Stimulated activated CD4-positive, alpha-beta T cell treated with anti-CD3 and anti-CD28 coated beads, Interleukin-12 subunit alpha, Interleukin-12 subunit beta, amount 100 ng/mL, for 24 hours (primary cell): Measurements from ENCODE around the gene CERKL.
"Not testable (repeated sequence)": the region's sequence is repeated elsewhere in the genome, so short reads cannot be mapped to it uniquely, and the experiment has no call there.

ENCODE experiments used
- DNase-seq, 2 experiments: peaks; one replicate each; pipeline ENCODE4 v3.0.0-alpha.2; 2020; ENCODE audit warnings: low read depth in 2 of 2

The CERKL gene

GRCh38 chr2:181656450-181657291 lies at the start of gene CERKL:
TSS of gene CERKL (minus strand) at chr2:181657105. CDS start at chr2:181657006, 99 bp downstream.
- DNase-seq, result no peak

GRCh38 chr2:181702519-181702918 lies 45.6 kb upstream of the CERKL start:
- not testable (repeated sequence) for DNase-seq

GRCh38 chr2:181698223-181698622 lies 41.3 kb upstream of the CERKL start:
- DNase-seq, result no peak

GRCh38 chr2:181697571-181697970 lies 40.7 kb upstream of the CERKL start:
- no peak for DNase-seq

- DNase-seq, result no peak
Observed at GRCh38 chr2:181697126-181697525, 40.2 kb upstream of the CERKL start.

- no peak for DNase-seq
Observed at GRCh38 chr2:181694271-181694670, 37.4 kb upstream of the CERKL start.

GRCh38 chr2:181690860-181691259 lies 34.0 kb upstream of the CERKL start:
- no peak for DNase-seq

- DNase-seq, result no peak
Observed at GRCh38 chr2:181686576-181687185, 29.8 kb upstream of the CERKL start.

- no peak for DNase-seq
Observed at GRCh38 chr2:181685150-181685688, 28.3 kb upstream of the CERKL start.

- no peak for DNase-seq
Observed at GRCh38 chr2:181684454-181685149, 27.7 kb upstream of the CERKL start.

GRCh38 chr2:181683518-181684453 lies 26.9 kb upstream of the CERKL start:
- no peak for DNase-seq

GRCh38 chr2:181682795-181683517 lies 26.1 kb upstream of the CERKL start:
- DNase-seq, result no peak

GRCh38 chr2:181682026-181682789 lies 25.3 kb upstream of the CERKL start:
- DNase-seq, result no peak

- no peak for DNase-seq
Observed at GRCh38 chr2:181680937-181681811, 24.3 kb upstream of the CERKL start.

- DNase-seq, result no peak
Observed at GRCh38 chr2:181680055-181680936, 23.4 kb upstream of the CERKL start, which contains the start of gene NEUROD1. TSS of gene NEUROD1 (minus strand) at chr2:181680517. CDS start at chr2:181678860, 1,657 bp downstream.

GRCh38 chr2:181679544-181679979 lies 22.7 kb upstream of the CERKL start:
- DNase-seq, result no peak

GRCh38 chr2:181678861-181679543 lies 22.1 kb upstream of the CERKL start:
- DNase-seq, result no peak
